Amygdala (tissue), 56 donors: ENCODE results near the gene XBP1.
A peak's percentile ranks its signal among the peaks of the same experiment; 100 is the strongest.
"Not testable (repeated sequence)": the region's sequence is repeated elsewhere in the genome, so short reads cannot be mapped to it uniquely, and the experiment has no call there.

Experiments used
- DNase-seq, 56 donors: peaks; one replicate each; lab custom pipeline; 2025; lab: John Stamatoyannopoulos, UW

The XBP1 gene

DNA sequence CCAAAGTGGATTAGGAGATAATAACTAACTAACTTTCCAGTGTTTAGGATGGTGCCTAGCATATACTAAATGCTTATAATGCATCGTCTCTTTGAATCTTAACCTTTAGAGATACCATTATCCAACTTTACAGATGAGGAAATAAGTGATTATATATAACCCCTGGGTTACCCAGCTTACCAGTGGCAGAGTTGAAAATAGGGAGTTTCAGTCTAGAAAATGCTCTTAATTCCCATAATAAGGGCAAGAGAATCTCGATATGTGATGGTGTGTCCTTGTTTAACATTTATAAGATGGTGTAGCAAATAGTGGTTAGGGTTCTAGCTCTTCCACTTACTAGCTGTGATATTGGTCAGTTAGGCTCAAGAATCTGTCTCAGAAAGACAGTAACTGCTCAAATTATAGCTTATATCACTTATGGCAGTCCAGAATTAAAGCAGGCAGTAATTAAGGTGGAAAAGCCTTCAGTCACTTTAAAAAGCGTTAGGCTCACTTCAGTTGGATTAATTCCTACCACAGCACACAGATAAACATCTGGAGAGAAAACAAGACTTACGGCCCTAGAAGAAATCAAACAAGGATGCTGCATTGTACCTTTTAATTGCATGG is 6.3 kb downstream of the XBP1 start:
- DNase-seq = no peak

DNA sequence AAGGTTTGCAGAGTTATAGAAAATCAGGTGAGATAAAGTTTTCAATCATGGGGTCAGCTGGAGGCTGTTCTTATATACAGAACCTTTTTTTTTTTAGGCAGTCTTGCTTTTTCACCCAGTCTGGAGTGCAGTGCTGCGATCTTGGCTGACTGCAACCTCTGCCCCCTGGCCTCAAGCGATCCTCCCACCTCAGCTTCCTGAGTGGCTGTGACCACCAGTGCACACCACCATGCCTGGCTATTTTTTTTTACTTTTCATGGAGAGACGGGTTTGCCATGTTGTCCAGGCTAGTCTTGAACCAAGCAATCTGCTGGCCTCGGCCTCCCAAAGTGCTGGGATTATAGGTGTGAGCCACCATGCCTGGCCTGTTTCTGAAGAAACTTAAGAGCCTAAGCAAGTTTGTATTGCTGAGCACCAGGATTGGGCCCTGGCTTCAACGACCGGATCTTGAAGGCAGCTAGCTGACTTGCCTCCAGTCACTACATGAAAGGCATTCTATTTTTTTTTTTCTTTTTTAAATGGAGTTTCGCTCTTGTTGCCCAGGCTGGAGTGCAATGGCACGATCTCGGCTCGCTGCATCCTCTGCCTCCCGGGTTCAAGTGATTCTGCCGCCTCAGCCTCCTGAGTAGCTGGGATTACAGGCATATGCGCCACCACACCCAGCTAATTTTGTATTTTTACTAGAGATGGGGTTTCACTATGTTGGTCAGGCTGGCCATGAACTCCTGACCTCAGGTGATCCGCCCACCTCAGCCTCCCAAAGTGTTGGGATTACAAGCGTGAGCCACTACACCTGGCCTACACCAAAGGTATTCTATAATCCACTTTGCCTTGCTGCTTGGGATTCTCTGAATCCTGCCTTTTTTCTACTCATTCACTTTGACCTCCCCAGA is 7.6 kb downstream of the XBP1 start:
- no peak for DNase-seq

DNA sequence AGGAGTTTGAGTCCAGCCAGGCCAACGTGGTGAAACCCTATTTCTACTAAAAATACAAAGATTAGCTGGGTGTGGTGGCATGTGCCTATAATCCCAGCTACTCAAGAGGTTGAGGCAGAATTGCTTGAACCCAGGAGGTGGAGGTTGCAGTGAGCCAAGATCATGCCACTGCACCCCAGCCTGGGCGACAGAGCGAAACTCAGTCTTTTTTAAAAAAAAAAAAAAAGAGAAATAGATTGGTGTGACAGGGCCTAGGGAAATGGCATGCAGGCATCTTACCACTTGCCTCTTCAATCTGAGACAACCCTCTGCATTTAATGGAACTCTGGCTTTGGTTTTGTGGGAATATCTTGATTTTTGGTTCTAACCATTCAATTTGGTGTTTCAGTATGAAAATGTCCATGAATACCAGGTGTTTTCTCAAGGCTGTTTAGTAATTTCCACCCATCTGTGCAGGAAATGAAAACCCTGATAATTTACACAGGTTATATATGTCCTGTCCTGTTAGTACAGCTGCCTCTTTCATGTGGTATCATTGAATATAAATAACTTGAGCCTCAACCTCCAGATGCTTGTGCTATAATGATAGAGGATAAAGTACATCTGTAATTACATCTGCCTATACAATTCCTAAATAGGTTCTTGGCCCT is 8.4 kb downstream of the XBP1 start:
- no peak for DNase-seq

DNA sequence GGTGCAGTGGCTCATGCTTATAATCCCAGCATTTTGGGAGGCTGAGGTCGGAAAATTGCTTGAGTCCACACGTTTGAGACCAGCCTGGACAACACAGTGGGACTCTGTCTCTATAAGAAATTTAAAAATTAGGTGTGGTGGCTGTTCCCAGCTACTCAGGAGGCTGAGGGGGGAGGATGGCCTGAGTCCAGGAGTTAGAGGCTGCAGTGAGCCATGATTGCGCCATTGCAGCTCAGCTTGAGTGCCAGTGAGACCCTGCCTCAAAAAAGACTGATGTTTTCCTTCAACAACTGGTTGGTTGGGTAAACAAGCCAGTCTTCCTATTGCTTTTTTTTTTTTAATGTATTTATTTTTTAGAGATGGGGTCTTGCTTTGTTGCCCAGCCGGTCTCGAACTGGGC is 9.2 kb downstream of the XBP1 start:
- DNase-seq = no peak

DNA sequence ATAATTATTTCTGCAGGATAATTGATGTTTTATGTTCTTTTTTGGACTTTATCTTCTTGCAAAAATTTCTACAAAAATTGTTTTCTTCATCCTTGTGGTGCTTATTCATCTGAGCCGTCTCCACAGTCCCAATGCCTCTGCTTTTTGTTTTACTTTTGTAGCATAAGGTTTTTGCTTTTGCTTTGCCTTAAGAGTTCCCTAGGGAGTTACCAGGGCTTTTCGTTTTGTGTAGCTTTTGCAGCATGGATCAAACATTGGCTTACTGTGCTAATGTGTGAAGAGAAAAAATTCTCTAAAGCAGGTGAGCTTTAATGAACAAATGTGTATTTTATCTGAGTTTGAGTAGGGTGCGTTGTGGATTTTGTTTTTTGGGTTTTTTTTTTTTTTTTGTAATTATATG is 11.8 kb downstream of the XBP1 start:
- DNase-seq = no peak

DNA sequence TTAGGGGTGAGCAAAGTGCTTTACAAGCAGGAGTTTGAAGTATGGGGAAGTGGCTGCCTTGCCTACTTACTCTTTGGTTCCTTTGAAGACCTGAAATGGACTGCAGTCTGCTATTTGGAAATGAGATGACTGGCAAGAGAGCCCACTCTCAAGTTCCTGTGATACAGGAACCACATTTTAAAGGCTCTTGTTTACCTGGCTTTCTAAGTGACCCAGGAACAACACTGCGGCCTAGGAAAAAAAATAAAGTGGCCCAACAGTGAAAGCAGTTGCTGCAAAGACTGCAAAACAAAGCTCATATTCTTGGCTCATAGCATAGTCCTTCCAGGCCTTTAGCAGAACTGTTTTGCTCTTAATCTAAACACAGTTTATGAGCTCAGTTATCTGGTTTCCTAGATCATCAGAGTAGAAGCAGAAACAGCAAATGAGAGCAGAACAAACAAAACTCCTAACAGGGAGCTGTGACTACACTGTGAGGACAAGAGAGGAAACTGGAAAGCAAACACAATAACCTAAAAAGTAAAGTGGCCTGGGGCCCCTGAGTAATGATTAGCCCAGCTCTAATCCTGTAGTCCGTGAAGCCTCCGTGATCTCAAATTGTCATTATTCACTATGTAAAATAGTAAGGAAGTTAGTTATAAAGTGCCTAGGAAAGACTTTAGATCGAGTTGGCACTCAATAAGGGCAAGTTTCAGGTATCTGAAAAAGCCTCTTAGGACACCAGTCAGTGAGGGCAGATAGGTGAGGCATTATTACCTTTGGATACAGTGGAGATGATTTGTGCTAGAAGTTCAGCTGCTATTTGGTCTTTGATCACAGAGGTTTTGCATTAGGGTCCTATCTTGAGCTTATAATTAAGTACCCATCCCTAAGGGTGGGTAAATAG is 16.3 kb downstream of the XBP1 start:
- no peak for DNase-seq

DNA sequence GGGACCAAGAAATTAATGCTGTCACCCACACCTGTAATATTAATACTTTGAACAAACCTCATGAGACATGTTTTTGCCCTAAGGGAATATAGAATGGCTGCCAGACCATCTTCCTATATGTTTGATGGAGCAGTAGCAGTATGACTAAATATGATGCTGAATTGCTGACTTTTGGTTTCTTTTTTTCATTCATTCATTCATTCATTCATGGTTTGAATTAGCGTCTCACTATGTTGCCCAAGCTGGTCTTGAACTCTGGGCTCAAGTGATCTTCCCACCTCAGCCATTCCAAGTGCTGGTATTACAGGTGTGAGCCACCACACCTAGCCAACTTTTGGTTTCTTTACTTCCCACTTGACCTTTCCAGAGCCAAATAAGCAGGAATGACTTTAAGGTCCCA is 20.1 kb downstream of the XBP1 start:
- DNase-seq = no peak

DNA sequence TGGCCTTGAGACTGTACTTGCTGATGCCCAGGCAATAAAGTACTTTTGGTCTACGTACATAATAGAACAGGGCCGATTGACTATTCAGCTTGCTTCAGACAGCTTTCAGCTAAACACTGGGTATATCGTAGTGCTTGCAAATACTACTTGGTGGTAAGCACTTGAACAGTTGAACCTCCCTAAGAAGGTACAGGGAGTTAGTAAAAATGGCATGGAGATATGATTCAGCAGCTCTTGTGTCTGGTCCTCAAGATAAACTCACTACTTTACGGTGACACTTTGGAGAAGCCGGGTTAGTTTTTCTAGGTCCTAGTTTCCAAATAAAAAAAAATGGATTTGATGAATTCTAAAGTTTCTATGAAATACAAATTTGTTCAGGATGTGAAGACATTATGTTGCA is 20.5 kb downstream of the XBP1 start:
- no peak for DNase-seq

DNA sequence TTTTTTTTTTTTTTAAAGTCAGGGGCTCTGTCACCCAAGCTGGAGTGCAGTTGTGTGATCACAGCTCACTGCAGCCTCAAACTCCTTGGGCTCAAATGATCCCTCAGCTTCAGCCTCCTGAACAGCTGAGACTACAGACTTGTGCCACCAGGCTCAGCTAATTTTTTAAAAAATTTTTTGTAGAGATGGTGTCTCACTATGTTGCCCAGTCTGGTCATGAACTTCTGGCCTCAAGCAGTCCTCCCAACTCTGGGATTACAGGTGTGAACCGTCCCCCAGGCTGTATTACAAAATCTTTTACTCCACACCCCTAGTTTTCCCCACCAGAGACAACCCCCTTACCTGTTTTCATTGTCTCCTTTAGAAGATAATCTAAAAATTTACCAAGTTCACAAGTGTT is 26.0 kb downstream of the XBP1 start:
- DNase-seq = no peak

DNA sequence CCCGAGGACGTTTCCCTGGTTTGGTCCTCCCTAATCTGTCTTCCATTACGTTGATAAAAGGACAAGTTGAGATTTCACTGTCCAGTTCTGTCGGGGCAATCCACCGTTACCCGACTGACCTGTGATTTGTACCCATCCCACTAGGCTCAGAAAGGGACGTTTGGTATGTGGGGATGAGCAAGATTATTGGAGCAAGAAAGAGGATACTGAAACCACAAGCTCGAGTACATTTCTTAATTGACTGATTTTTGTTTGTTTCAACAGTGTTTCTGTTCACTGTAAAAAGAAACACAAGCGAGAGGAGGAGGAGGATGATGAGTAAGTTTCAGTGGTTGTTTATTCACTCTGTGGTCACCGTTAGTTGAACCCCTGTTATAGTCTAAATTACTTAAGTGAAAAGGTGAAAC is 26.9 kb downstream of the XBP1 start:
- DNase-seq = no peak

DNA sequence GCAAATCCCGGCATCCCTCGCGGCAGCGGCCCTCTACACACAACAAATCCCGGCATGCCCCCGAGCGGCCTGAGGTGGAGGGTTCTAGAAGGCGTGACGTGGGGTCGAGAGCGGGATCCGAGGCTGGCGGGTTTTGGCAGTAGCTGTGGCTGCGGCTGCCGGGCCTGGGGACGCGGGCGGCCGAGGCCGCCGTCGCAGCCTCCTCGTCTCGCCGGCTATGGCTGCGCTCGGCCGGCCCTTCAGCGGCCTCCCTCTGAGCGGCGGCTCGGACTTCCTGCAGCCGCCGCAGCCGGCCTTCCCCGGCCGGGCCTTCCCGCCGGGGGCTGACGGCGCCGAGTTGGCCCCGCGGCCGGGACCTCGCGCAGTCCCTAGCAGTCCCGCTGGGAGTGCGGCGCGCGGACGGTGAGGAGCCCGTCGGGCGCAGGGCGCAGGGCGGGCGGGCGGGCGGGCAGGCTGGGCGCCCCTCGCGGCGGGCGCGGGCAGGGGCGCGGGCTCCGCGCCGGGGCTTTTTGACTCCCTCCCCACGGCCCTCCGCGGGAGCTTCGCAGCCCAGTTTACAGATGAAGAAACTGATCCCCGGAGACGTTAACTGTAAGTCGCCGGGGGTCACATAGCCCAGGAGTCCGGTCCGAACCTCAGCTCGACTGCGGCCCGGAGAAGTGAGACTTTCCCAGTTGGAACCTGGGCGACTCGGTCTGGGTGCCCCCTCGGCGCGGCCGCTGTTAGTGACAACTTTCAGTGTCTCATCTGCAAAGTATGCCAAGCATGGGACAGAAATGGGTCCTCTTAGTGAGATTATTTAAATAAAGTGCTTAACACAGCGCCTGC is 27.5 kb downstream of the XBP1 start, which contains the start of gene CCDC117:
Gene CCDC117, plus strand, starts transcription at position 63 of the 828 bp plus-strand sequence. Its CDS starts 155 bp downstream, at position 218.
- peak; percentile 51 to 97 (median 90) for DNase-seq

DNA sequence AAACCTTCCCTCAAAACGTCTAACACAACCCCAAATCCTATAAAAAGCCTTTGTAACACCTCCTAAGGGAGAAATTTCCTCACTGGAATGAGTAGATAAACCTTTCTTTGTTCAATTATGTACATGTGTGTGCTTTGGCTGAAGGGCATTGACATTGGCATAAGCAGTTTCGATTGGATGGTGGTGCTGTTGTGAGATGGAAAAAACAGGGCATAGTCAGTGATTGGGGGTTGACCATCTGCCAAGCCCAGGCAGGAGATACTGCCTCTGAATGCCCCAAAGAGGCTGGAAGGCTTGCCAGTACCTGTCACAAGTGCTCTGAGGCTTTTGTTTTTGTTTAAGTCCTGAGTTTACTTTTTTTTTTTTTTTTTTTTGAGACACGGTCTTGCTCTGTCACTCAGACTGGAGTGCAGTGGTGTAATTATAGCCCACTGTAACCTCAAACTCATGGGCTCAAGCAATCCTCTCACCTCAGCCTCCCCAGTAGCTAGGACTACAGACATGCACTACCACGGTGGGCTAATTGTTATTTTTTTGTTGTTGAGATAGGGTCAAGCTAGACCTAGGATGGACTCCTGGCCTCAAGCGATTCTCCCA is 29.1 kb downstream of the XBP1 start:
- DNase-seq = no peak

DNA sequence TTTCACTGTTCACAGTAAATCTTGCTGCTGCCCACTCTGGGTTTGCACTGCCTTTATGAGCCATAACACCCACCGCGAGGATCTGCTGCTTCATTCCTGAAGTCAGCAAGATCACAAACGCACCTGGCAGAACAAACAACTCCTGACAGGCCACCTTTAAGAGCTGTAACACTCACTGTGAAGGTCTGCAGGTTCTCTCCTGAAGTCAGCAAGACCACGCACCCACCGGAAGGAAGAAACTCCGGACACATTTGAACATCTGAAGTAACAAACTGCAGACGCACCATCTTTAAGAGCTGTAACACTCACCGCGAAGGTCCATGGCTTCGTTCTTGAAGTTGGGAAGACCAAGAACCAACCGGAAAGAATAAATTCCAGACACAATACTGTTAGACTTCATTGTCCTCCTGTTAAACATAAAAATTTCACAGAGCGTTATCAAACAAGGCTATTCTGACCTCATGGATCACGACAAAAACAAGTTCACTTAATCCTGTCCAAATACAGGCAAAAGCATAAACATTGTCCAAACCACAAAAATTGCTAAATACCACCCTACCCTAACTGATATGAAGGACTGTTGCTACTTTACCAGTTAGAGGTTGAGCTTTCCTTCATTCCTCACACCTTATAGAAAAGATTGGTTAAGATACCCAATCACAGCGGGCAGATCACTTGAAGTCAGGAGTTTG is 30.8 kb downstream of the XBP1 start:
- no peak for DNase-seq

DNA sequence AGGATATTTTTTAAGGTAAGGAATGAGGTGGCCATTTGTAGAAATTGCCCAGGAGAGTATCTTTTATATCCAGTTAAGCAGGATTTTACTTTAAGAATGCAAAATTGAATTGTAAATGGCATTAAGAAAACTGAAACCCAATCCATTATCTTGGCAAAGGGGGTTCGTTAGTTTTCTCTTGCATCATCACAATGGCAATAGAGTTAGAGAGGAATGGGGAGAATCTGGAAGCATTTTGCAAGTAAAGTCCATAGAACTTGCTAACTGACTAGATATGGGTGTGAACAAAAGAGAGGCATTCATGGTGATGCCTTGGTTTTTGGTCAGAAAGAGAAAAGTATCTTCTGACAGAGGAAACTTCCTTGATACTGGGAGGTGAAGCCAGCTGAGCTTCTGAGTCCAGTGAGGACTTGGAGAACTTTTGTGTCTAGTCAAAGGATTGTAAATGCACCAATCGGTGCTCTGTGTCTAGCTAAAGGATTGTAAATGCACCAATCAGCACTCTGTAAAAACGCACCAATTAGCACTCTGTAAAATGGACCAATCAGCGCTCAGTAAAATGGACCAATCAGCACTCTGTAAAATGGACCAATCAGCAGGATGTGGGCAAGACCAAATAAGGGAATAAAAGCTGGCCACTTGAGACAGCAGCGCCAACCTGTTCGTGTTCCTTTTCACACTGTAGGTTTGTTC is 31.5 kb downstream of the XBP1 start:
- no peak for DNase-seq

DNA sequence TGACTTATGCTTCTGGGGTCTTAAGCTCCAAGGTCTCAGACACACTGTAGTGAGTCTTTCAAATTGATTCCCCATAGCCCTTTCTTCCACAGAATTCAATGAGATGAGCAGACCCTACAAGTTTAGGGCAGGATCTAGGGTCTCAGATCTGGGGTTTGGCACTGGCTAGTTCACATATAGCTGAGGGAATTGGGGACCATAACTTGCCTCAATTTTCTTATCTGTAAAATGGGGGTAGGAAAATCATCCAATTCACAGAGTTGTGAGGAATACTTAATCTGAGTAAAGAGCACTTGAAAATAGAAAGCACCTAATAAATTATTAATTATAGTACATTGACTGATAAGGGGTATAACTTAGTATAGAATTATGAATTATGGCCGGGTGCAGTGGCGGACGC is 33.7 kb downstream of the XBP1 start:
- DNase-seq = no peak

DNA sequence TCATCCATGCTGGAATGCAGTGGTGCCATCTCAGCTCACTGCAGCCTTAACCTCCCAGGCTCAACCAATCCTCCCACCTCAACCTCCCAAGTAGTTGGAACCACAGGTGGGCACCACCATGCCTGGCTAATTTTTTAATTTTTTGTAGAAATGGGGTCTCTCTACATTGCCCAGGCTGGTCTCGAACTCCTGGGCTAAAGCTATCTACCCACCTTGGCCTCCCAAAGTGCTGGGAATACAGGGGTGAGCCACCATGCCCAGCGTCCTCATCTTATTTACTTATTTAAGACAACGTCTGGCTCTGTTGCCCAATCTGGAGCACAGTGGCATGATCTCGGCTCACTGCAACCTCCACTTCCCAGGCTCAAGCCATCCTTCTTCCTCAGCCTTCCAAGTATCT is 38.4 kb downstream of the XBP1 start:
- not testable (repeated sequence) for DNase-seq

DNA sequence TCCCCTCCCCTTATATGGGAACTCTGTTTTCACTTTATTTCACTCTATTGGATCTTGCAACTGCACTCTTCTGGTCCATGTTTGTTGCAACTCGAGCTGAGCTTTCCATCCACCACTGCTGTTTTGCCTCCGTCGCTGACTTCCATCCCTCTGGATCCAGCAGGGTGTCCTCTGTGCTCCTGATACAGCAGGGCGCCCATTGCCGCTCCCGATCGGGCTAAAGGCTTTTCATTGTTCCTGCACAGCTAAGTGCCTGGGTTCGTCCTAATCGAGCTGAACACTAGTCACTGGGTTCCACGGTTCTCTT is 39.0 kb downstream of the XBP1 start:
- DNase-seq = no peak

DNA sequence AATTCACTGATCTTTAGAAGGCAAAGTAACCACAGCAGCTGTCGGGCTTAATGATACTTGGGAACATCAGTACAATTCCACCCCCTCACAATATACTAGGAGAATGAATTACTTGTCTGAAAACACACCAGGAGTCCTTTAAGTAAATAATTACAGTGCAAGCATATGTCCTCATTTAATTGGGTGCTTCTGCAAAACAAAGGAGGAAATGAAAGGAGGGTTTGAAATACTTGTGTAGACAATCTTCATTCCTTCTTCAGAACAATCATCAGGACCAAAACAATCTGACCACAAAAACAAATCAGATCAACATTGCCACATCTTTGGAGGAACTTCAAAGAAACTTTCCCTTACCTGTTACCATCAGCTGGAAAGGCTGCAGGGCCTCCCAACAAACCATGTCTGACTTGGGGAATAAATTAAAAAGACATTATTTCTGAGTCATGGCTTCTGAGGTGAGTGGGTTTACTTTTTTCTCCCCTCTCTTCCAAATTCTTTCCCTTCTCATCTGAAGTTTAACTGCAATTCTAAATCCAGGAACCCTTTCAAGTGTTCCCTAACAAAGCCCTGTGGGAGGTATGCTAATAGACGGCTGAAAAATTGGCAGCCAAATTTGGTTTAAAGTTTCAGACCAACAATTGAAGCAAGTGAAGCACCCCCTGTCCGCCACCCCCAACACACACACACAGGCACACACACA is 40.4 kb downstream of the XBP1 start:
- DNase-seq = no peak
